ENCODE data around the gene FOXP1.
"Not testable (repeated sequence)": the region's sequence is repeated elsewhere in the genome, so short reads cannot be mapped to it uniquely, and the experiment has no call there.

FOXP1 gene

GRCh38 chr3:70994644-70995043, 588.9 kb downstream of the FOXP1 start:
- DNase-seq = no peak

- peak; percentile 82 for DNase-seq
Observed at GRCh38 chr3:70992562-70993204, 590.8 kb downstream of the FOXP1 start.

- no peak for DNase-seq
Observed at GRCh38 chr3:70992131-70992530, 591.4 kb downstream of the FOXP1 start.

- peak; percentile 51 for DNase-seq
Observed at GRCh38 chr3:70990723-70991122, 592.8 kb downstream of the FOXP1 start.

GRCh38 chr3:70990185-70990584, 593.3 kb downstream of the FOXP1 start:
- DNase-seq = peak; percentile 46

- DNase-seq = peak; percentile 84
Observed at GRCh38 chr3:70989174-70989573, 594.4 kb downstream of the FOXP1 start.

- DNase-seq = no peak
Observed at GRCh38 chr3:70988111-70988510, 595.4 kb downstream of the FOXP1 start.

- no peak for DNase-seq
Observed at GRCh38 chr3:70985572-70985971, 598.0 kb downstream of the FOXP1 start.

GRCh38 chr3:70984776-70985482, 598.6 kb downstream of the FOXP1 start:
- peak; percentile 47 for DNase-seq

GRCh38 chr3:70982700-70983140, 600.8 kb downstream of the FOXP1 start:
- DNase-seq = peak; percentile 79

- DNase-seq = no peak
Observed at GRCh38 chr3:70982284-70982683, 601.2 kb downstream of the FOXP1 start.

GRCh38 chr3:70981231-70981880, 602.2 kb downstream of the FOXP1 start:
- DNase-seq = no peak

GRCh38 chr3:70980646-70981170, 602.8 kb downstream of the FOXP1 start:
- DNase-seq = no peak

- no peak for DNase-seq
Observed at GRCh38 chr3:70979983-70980645, 603.4 kb downstream of the FOXP1 start.

- DNase-seq = no peak
Observed at GRCh38 chr3:70977712-70978111, 605.8 kb downstream of the FOXP1 start.

GRCh38 chr3:70975981-70976380, 607.5 kb downstream of the FOXP1 start:
- not testable (repeated sequence) for DNase-seq

GRCh38 chr3:70974747-70975146, 608.8 kb downstream of the FOXP1 start:
- DNase-seq = no peak

- peak; percentile 65 for DNase-seq
Observed at GRCh38 chr3:70973558-70973957, 610.0 kb downstream of the FOXP1 start.

GRCh38 chr3:70972855-70973254, 610.7 kb downstream of the FOXP1 start:
- DNase-seq = no peak

- DNase-seq = no peak
Observed at GRCh38 chr3:70970952-70971351, 612.6 kb downstream of the FOXP1 start.

GRCh38 chr3:70970171-70970570, 613.4 kb downstream of the FOXP1 start:
- no peak for DNase-seq

GRCh38 chr3:70963431-70964275, 619.9 kb downstream of the FOXP1 start:
- no peak for DNase-seq
